NCI-H526 treated with DMSO at 0.1 percent for 48 hours (cell line): ENCODE measurements around the gene LRRC3.
A peak's percentile ranks its signal among the peaks of the same experiment; 100 is the strongest.
"Not testable (repeated sequence)": the region's sequence is repeated elsewhere in the genome, so short reads cannot be mapped to it uniquely, and the experiment has no call there.

ENCODE experiments used
- DNase-seq: peaks from one replicate; lab custom pipeline; 2025; lab: John Stamatoyannopoulos, UW

Gene LRRC3, protein sequence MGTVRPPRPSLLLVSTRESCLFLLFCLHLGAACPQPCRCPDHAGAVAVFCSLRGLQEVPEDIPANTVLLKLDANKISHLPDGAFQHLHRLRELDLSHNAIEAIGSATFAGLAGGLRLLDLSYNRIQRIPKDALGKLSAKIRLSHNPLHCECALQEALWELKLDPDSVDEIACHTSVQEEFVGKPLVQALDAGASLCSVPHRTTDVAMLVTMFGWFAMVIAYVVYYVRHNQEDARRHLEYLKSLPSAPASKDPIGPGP

DNA sequence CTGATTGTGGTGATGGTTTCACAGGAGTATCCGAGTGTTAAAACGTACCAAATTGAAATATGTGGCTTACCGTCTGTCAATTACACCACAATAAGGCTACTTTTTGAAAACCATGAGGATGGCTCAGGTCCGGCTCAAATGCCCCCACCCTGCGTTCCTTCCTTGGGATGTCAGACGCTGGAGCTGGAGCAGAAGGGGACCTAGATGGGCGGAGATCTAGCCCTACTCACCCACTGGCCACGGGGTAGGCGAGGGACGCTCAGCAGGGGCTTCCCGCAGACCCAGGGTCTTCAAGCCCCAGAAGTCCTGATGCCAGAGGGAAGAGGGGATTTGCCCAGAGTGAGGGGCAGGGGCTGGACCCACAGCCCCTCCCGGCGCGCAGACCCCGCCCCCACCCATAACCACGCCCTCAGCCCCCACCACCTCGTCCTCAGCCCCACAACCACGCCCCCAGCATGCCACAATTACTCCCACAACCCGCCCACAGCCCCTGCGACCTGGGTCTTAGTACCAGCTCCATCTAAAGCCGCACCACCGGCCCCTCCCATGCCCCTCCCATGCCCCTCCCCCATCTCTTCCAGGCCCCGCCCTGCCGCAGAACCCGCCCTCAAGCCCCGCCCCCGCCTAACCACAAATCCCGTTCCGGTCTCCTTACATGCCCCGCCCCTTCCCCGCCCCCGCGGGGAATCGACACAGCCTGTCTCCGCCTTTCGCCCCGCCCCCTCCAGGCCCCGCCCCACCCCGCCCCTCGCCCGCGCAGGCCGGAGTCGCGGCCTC is at the start of gene LRRC3:
LRRC3 (plus strand) TSS at position 764 of the 777 bp plus-strand sequence. CDS start 1,135 bp downstream, outside the sequence.
- DNase-seq: peak; percentile 32

DNA sequence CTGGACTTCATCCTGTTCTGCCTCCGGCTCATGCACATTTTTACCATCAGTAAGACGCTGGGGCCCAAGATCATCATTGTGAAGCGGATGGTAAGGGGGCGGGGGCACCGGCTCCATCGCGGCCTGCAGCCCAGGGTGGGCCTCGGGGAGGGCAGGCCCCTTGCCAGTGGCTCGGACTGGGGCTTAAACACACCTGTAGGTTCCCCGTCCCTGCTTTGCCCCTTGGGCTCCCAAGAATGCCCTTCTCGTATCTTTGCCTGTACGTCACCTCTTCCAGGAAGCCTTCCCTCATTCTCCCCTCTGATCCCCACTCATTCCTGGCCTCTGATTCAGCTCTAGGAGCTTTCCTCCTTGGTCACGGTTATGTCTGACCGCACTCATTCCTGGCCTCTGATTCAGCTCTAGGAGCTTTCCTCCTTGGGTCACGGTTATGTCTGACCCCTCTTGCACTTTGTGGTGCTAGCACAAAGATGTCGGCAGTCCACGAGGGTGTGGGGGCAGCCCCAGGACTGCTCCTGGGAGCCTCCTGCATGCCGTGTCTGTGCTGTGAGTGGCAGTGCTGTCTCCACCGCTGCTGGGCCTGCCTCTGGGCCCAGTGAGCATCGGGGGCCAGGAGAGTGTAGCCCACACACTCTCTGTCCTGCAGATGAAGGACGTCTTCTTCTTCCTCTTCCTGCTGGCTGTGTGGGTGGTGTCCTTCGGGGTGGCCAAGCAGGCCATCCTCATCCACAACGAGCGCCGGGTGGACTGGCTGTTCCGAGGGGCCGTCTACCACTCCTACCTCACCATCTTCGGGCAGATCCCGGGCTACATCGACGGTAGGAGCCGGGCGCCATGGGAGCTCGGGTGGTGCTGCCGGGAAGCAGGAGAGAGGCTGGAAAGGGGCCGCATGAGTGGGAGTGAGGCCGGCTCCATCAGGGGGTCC is 49.1 kb upstream of the LRRC3 start:
- DNase-seq: no peak

DNA sequence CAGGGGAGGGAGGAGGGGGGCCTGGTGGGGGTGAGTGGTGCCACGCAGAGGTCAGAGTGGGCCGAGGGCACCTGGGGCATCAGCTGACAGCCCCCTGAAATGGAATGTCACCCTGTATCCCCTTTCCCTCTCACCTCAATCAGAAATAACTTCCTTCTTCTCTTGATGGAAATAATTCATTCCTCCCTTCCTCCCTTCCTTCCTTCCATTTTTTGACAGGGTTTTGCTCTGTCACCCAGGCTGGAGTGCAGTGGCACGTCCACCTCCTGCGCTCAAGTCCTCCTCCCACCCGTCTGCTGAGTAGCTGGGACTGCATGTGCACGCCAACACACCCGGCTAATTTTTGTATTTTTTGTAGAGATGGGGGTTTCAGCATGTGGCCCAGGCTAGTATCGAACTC is 48.4 kb upstream of the LRRC3 start:
- DNase-seq: no peak

DNA sequence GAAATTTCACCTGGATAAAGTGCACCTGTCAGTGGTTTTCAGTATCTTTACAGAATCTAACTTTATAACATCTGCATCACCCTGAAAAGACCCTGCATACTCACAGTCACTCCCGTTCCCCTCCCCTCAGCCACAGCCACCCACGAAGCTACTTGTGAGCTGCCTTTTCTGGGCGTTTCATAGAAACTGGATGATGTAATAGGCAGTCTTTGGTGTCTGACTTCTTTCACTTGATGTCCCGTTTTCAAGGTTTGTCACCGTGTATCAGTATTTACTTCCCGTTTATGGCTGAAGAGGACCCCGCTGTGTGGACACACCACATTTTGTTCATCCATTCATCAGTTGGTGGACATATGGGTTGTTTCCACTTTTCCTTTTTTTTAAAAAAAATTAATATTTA is 47.8 kb upstream of the LRRC3 start:
- no peak for DNase-seq

DNA sequence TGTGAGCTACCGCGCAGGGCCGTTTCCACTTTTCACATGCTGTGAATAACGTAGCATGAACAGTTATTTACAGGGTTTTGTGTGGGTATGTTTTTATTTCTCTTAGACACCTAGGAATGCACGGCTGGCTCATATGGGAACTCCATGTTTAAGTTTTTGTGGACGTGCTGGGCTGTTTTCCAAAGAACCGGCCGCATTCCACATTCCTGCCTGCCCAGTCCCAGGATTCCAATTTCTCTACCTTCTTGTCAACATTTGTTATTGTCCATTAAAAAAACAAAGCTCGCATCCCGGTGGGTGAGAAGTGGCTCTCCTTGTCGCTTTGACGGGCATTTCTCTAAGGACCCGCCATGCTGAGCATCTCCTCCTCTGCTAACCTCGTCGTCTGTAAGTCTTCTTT is 47.1 kb upstream of the LRRC3 start:
- DNase-seq: no peak

DNA sequence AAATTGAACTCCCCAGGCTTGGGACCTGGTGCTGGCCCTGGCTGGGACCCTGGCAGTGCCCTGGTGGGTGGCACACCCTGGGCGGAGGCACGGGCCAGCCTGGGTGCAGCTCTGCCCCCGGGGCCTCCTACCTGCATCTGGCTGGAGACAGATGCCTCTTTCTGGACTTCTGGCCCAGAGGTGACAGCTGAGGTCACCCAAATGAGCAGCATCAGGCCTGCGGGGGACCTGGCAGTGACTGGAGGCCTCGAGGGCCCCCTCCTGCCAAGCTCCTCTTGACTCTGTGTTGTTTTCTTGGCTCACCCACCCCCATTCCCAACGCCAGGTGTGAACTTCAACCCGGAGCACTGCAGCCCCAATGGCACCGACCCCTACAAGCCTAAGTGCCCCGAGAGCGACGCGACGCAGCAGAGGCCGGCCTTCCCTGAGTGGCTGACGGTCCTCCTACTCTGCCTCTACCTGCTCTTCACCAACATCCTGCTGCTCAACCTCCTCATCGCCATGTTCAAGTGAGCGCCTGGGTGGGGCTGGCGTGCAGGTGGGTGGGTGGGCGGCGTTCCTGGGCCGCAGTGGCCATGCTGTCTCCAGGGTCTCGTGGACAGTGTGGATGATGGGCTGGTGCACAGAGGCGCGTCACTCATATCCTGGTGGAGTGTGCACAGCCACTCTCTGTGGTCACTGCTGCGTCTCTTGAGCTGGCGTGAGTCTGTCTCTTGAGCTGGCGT is 41.6 kb upstream of the LRRC3 start:
- no peak for DNase-seq

DNA sequence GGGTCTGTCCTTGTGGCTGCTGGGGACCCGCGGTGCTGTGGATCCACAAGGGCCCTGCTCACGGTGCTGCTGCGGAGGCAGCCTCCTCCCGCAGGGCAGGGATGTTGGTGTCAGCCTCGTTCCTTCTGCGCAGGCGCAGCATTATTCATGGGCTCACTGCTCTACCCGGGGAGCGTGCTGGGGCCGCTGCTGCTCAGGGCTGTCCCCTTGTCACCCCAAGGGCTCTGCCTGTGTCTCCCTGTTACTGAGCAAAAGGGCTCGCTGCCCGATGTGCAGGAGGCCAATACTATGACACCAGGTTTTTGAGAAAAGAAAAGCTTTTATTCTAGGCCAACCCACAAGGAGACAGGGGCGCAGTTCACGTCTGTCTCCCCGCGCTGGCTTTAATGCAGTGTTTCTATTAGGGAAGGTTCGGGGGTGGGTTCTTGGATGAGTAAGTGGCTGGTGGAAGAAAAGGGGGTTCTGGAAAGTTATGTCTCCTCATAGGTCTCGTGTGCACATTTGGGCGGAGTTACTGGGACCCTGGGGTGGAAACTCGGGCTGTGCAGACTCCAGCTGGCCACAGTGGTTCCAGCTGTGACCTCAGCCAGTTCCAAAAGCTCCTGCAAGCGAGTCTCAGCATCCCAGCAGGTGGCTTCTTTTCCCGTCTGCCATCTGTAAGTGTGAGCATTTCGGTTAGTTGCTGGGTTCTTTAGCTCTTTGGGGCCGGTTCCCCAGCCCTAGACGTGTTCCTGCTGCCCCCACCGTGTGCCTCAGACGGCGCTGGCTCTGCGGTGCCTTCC is 40.8 kb upstream of the LRRC3 start:
- no peak for DNase-seq

DNA sequence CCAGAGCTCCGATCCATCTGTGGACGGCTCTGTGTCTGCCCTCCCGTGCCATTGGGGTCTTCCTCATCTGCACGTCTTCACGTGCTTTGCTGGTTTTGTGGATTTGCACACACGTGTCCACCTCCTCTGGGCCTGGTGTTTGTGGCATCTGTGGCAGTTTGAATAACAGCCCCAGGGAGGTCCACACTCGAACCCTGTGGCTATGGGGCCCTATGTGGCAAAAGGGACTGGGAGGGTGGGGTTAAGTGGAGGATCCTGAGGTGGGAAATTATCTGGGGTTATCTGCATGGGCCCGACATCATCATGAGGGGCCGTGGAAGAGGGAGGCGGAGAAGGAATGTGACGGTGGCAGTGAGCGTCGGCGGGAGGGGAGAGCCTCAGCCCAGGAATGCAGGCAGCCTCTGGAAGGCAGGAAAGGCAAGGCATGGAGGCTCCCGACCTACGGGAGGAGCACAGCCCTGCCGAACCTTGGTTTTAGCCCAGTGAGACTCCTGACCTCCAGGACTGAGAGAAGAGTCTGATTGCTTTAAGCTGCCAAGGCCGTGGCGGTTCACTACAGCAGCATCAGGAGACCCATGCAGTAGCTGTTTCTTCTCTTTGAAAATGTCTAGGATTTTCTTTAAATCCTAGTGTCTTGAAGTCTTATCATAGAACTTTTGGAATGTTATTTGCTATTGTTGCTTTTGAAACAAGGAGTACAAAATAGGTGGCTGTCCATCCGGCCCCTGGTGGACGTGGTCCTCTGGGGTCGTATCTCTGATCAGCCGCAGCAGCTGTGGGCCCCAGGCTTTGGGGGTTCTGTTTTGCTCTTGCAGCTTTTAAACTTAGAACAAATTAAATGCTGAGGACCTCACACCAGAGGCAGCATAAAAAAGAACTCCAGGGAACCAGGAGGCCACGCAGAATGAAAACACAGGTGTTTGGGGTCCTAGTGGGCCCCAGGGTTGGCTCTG is 40.0 kb upstream of the LRRC3 start:
- DNase-seq: no peak

DNA sequence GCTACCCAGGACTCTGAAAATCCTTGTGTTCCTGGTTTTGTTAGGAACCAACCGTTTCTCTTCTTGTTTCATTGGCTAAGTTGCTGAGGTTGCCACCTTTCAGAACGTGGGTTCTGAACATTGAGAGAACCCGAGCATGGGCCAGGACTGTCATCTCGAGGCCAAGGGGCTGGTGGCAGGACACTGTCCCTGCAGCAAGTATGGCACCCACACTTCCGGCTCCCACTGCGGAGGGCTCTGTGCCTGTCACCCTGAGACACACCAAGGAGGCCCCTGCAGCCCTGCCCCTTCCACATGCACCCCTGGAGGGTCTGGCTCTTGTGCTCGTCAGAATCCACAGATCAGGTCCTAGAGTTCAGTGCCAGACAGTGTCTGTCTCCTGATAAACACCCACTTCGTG is 39.1 kb upstream of the LRRC3 start:
- DNase-seq: no peak

DNA sequence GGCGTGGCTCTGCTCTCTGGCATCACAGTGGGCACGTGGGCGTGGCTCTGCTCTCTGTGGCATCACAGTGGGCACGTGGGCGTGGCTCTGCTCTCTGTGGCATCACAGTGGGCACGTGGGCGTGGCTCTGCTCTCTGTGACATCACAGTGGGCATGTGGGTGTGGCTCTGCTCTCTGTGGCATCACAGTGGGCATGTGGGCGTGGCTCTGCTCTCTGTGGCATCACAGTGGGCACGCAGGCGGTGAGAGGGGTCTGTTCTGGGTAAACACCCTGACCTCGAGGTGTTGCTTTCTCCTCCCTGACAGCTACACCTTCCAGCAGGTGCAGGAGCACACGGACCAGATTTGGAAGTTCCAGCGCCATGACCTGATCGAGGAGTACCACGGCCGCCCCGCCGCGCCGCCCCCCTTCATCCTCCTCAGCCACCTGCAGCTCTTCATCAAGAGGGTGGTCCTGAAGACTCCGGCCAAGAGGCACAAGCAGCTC is 37.6 kb upstream of the LRRC3 start:
- not testable (repeated sequence) for DNase-seq

DNA sequence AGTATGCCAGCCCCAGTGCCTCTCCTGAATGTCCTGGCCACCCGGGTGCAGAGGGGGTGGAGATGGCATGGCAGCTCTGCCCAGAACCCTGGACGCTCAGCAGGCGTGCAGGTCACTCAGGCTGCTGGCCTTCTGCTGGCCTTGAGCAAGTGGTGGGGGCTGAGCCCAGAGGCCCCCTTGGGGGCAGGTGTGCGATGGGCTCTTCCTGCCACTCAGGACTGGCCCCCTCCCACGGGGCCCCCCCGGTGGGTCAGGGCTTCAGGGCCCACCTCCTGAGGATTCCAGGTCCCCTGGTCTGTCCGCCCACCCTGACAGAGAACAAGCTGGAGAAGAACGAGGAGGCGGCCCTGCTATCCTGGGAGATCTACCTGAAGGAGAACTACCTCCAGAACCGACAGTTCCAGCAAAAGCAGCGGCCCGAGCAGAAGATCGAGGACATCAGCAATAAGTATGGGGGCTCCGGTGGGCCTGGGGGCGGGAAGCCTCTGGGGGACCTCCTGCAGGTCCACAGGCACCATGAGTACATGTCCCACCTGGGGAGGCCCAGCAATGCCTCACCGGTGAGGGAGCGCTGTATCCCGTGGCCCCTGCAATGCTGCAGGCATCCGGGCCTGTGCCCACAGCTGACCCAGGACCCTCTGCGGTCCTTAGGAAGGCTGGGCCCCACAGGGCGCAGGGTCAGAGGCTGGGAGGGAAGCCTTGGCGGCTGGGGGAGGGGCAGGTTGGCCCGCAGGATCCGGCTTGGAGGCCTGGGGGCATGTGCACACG is 37.0 kb upstream of the LRRC3 start:
- no peak for DNase-seq

DNA sequence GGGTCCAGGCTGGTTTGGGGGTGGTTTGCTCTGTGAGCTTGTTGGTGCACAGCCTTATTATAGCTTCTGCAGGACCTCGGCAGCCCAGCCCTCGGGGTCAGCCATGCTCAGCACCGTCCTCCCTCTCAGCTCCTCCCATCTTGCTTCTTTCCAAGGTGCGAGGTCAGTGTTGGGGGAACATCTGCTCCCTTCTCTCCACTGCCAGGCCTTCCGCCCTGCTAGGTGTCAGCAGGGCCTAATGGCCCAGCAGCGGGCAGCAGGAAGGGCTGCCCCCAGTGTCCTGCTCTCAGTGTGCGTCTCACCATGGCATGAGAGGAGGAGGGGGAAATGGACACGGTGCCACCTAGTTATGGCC is 36.5 kb upstream of the LRRC3 start:
- DNase-seq: no peak

DNA sequence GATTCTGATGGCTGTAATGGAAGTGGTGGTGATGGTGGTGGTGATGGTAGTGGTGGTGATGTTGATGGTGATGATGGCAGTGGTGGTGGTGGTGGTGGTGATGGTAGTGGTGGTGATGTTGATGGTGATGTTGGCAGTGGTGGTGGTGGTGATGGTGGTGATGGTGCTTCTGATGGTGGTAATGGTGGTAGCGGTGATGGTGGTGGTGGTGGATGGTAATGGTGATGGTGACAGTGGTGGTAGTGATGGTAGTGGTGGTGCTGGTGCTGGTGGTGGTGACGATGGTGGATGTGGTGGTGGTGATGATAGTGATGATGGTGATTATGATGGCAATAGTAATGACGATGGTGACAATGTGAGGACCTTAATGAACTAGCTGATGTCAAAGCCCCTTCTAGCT is 35.6 kb upstream of the LRRC3 start:
- no peak for DNase-seq

DNA sequence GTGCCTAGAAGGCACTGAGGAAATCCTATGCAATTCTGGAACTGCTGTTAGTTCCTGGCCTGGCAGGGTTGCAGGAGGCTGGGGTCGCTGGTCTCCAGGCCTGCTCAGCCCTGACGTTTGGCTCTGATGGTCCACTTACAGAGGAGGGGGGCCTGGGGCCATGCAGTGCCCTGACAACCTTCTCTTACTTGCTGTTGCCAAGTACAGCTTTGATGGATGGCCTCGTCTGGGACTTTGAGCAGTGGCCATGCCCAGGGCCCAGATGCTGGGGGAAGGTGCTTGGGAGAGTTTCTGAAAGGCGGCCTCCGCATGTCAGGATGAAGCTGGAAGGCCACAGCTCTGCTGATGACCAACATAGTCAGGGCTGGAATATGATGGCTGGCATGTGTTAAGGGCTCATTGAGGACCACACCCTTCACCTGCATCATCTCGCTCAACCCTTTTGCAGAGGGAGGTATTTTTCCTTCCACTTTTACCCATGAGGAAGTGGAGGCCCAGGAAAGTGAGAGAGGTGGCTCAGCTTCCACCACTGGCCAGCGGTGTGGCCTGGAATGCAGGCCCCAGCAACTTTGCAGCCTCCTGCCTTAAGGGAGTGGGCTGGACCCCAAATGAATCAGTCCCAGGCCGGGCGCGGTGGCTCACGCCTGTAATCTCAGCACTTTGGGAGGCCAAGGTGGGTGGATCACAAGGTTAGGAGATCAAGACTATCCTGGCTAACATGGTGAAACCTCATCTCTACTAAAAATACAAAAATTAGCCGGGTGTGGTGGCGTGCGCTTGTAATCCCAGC is 34.7 kb upstream of the LRRC3 start:
- no peak for DNase-seq

DNA sequence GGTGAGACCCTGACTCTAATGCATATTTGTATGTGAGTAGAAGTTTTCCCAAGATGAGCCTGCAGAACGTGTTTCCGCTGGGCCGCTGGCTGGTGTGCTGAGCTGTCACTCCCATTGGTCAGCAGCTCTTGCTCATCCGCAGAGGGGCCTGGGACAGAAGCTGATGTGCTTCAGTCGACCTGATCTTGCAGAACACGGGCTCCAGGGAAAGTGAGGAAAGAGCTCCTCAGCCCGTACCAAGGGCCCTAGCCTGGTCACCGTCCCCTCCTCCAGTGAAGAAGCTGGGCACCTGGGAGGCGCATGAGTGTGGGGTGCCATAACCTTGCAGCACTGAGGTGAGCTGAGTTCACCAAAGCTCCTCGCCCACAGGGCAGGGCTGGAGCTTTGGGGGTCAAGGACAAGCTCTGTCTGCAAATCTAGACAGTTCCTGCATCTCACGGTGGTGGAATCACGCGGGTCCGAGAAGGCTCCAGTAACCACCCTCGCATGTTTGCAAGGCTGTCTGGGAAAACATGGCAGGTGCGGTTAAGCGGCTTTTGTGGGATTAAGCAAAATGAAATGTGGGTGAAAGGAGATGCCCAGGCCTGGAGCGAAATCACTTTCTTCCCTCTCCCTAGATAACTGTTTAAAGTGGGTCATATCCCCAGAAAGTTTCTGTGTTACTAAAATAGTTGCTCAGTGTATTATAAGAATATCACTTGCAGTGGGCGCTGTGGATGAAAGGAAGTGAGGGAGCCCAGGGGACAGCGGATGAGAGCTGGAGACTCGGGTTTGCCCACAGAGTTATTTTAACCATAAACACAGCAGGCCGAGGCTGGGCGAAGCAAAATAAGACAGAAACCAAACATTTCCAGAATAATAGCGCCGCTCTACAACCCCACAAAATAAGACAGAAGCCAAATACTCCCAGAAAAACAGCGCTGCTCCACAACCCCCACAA is 33.1 kb upstream of the LRRC3 start:
- no peak for DNase-seq

DNA sequence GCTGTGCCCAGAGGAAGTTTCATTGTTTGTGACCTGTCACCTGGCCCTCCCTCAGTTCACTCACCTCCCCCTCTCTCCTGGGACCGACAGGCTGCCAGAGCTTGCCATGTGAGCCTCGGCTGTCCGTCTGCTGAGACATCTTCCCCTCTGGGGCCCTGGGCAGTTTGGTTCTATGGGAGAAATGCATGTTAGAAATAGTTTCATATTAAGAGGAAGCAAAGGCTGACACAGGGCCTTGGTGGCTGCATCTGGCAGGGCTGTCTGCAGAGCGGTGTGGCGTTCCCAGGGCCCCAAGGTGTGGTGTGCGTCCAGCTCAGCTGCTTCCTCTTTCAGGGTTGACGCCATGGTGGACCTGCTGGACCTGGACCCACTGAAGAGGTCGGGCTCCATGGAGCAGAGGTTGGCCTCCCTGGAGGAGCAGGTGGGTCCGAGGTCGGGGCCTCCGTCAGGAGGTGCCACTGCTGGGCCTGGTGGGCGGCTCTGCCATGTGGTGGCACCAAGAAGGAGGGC is 31.9 kb upstream of the LRRC3 start:
- no peak for DNase-seq
